HG02759 (cell line): ENCODE data around the gene MARCKS.

Experiments used
- ATAC-seq: cut with Tn5 transposase; IDR thresholded peaks from one replicate; pipeline ENCODE4 v1.9.1; 2021; ENCODE audit warnings: mild to moderate bottlenecking, moderate library complexity; ENCODE audit not compliant: unreplicated experiment

MARCKS gene

DNA sequence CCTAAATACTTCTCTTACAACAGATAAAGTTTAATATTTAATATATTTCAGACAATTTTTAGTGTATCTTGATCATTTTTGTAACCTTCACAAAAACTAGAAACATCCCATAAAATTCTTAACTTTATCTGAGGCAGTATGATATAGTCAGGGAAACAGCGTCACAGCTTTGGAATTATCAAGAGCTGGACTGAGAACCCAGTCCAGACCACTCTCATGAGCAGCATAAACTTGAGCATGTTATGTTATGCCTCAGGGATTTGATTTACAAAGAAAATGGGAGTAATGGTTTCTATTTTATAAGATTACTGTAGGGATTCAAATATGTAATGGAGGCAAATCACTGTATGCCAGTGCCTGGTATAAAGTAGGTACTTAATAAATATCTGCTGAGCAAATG lies 8.3 kb upstream of the MARCKS start:
- ATAC-seq = no peak

DNA sequence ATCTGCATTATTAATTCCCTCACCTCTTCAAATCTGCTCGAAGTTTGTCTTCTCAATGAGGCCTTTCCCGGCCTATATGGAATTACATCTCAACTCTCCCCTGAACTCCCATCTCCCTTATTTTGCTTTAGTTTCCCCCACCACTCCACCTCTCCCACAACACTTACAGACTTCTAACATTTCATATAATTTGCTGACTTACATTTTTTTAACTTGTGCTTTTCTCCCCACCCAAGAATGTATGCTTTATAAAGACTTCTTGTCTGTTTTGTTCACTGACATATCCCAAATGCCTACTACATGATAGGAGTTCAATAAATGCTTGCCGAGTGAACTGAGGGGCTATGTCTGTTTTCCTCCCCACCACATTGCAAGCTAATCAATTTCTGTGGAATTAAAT lies 3.9 kb upstream of the MARCKS start:
- ATAC-seq = no peak

DNA sequence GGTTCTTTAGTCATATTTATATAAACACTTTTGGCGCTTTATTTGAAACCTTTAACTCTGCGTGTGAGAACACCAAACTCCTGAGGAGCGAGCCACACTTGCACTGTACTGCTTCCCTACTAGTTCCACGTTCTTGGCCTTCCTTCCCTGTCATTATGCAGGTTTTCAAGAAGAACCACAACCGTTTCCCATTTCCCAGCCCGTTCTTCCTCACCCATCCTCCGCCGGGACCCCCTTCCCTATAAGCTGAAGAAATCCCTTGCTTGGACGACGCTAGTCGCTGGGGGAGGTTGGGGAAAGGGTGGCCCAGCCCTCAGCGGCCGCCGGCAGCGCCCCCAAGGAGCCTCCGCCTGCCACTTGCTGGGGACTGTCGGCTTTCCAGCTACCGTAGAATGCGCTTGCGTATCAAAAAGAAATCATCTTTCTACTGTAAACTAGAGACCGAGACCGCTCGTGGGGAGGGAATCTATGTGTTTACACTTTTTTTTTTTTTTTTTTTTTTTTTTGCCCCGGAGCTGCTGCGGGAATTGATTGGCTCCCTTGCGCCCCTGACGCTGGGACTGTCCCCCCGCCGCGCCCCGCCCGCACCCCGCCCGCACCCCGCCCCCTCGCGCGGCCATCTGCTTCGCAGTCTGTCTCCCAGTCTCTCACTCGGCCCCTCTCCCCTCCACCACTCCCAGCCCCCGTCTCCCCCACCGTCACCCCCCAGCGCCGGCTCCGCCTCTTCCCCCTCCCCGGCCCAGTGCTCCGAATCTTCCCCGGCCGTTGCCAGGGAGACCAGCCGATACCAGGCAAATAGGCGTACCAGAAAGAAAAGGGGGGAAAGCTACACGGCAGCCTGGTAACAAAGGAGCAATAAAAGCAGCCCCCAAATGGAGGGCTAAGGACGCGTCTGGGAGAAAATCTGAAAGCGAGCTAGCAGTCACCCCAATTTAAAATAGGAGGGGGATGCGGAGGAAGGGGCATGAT lies 2.3 kb upstream of the MARCKS start:
- ATAC-seq = no peak

DNA sequence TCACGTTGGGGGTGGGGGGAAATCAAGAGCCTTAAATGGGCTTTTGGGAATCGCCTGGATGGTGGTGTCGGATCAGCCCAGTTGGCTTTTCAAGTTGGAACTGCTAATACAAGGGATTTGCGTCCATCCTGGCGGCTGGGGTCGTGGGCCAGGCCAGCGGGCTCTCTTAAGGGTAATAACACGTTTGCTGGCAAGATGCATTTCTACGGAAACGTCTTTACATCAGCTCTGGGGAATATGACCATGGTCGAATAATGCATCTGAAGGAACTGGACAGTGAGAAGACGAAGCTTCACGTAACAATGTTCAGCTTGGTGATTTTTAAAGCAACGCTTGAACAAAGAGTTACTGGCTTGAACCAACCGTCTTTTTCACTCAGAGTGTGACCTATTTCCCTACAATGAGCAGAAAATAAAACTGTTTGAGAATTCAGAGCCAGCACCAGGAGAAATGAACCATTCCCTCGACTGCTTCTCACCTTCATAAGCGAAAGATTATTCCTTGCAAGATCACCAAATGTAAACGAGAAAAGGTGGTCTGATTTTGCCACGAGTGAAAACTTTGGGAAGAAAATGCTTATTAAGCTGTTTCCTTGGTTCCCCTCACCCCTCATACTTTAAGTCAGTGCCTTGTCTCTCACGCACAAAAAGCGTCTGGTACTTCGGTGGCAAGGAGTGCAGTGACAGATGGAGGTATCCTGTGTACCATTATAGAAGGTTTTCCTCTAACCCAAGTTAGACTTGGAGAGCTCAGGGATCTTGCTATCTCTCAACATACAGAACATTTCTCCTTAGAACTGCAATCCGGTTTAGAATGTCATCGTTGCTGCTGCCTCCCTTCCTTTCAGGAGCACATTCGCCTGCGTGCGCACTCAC lies 1.4 kb upstream of the MARCKS start:
- no peak for ATAC-seq

DNA sequence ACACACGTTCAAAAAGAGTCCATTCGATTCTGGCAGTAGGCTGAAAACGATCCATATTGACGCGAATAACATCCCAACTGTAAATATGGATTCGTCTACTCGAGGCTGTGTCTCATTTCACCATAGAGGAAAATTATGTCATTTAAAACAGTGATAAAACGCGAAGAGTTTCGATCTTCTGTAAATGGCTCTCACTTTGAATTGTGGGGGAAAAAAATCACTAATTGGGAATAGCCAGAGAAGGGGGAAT lies 845 bp upstream of the MARCKS start:
- ATAC-seq = no peak

DNA sequence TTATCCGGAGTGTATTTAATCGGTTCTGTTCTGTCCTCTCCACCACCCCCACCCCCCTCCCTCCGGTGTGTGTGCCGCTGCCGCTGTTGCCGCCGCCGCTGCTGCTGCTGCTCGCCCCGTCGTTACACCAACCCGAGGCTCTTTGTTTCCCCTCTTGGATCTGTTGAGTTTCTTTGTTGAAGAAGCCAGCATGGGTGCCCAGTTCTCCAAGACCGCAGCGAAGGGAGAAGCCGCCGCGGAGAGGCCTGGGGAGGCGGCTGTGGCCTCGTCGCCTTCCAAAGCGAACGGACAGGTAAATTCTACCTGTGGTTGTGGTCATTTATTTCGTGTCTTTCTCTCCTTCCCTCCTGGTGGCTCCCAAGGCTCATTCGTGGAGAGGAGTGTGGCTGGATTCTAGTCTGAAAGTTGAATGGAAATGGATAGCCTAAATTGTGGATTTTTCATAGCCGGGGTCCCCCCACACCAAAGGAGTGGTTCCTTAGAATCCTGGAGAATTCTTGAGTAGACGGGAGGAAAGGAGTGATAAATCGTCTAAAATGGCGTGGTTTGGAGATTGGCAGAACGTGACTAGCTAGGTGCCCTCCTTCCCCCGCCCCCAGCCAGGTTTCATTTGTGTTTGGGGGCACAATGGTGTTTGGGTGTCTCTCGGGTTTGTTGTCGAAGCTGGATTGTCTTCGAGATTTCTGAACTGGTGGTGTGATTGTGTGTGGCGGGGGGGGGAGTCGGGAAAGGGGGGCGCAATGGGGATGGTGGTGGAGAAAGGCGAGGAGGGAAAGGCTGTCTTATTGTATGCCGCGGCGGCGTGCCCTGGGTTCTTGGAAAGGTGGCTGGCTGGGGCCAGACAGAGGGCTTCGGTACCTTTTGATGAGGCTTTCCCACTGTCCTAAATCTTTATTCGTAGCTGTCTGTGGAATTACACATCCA lies 673 bp downstream of the MARCKS start:
- ATAC-seq = peak; percentile 0

DNA sequence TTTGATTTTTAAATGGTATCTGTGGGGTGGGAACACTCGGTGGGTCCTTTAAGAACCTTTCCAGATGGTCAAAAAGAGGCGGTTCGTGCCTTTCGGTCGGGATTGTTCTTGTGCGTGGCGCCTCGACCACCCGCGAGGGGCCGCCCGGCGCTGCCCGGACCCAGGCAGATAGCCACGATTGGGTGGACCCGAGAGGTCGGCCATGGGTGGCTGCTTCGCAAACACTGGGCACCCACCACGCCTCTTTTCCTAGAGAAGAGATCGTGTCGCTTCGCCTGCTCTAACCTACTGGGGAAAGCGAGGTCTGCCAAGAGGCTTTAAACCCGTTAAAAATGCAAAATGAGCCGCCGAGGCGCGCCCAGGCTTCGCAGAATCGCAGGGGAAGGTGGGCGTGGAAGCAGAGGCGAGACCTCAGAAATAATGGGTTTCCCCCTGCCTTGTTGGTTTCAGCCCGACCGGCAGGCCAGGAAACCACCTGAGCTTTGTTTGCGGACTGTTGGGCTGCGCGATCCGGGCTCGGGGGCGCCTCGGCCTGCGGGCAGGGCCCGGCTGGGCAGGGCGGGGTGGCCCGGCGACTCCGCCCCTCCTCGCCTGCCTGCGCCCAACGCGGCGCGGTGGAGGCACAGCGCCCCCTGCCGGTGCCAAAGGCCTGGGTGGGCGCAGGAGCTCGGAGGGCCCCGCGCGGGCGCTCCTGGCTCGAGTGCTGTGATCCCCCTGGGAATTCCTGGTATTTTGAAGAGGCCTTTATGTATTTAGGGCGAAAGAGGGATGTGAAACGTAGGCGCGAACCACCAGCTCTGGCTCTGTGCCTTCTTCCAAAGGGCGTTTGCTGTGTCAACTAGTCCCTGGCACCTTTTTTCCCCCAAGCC lies 1.6 kb downstream of the MARCKS start:
- peak; percentile 84 for ATAC-seq

DNA sequence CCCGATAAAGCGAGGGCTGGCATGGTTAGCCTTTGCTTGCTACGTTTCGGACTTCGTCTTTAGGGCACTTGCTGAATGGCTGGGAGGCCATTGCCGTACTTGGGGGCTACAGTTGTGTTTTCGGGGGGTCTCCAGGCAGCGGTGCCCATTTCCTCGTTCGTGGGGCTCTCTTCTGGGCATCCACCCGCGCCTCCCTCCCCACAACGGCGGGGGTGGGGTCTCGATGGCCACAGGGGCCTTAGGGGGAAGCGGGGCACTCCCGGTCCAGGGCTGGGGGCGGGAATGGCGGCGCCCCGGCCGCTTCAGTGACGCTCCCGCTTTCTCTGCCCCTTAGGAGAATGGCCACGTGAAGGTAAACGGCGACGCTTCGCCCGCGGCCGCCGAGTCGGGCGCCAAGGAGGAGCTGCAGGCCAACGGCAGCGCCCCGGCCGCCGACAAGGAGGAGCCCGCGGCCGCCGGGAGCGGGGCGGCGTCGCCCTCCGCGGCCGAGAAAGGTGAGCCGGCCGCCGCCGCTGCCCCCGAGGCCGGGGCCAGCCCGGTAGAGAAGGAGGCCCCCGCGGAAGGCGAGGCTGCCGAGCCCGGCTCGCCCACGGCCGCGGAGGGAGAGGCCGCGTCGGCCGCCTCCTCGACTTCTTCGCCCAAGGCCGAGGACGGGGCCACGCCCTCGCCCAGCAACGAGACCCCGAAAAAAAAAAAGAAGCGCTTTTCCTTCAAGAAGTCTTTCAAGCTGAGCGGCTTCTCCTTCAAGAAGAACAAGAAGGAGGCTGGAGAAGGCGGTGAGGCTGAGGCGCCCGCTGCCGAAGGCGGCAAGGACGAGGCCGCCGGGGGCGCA lies 2.4 kb downstream of the MARCKS start:
- ATAC-seq = no peak

DNA sequence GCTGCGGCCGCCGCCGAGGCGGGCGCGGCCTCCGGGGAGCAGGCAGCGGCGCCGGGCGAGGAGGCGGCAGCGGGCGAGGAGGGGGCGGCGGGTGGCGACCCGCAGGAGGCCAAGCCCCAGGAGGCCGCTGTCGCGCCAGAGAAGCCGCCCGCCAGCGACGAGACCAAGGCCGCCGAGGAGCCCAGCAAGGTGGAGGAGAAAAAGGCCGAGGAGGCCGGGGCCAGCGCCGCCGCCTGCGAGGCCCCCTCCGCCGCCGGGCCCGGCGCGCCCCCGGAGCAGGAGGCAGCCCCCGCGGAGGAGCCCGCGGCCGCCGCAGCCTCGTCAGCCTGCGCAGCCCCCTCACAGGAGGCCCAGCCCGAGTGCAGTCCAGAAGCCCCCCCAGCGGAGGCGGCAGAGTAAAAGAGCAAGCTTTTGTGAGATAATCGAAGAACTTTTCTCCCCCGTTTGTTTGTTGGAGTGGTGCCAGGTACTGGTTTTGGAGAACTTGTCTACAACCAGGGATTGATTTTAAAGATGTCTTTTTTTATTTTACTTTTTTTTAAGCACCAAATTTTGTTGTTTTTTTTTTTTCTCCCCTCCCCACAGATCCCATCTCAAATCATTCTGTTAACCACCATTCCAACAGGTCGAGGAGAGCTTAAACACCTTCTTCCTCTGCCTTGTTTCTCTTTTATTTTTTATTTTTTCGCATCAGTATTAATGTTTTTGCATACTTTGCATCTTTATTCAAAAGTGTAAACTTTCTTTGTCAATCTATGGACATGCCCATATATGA lies 3.2 kb downstream of the MARCKS start:
- no peak for ATAC-seq

DNA sequence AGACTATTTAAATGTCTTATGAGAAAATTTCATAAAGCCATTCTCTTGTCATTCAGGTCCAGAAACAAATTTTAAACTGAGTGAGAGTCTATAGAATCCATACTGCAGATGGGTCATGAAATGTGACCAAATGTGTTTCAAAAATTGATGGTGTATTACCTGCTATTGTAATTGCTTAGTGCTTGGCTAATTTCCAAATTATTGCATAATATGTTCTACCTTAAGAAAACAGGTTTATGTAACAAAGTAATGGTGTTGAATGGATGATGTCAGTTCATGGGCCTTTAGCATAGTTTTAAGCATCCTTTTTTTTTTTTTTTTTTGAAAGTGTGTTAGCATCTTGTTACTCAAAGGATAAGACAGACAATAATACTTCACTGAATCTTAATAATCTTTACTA lies 5.0 kb downstream of the MARCKS start:
- no peak for ATAC-seq

DNA sequence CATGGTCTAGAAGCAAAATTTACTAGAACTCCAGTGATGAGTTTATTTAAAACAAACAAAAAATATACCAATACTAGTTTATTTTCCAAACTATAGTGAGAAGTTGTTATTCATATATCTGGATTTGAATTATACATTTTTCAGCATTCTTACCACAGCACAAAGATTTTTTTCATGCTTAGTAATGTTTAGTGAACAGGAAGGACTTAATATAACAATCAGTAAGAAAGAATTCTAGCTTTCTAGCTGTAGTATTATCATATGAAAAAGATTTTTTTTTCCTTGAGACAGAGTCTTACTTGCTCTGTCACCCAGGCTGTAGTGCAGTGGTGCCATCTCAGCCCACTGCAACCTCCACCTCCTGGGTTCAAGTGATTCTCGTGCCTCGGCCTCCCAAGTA lies 13.8 kb downstream of the MARCKS start:
- ATAC-seq = no peak

DNA sequence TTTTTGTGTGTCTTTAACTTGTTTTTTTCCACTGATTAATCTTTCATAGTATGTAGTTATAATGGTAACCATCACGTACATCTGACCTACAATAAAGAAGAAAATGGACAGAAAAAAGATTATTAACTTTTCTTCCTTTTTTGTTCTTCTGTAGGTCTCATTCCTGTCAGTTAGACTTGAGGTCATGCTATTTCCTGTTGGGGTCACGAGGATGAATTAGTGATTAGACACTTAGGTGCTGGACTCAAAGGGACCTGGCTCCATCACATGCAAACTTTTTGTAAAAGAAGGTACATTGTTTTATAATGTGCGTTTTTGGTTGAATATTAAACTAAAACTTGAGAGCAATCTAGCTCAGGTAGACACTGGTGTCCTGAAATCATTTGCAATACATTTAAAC lies 14.8 kb downstream of the MARCKS start:
- no peak for ATAC-seq

DNA sequence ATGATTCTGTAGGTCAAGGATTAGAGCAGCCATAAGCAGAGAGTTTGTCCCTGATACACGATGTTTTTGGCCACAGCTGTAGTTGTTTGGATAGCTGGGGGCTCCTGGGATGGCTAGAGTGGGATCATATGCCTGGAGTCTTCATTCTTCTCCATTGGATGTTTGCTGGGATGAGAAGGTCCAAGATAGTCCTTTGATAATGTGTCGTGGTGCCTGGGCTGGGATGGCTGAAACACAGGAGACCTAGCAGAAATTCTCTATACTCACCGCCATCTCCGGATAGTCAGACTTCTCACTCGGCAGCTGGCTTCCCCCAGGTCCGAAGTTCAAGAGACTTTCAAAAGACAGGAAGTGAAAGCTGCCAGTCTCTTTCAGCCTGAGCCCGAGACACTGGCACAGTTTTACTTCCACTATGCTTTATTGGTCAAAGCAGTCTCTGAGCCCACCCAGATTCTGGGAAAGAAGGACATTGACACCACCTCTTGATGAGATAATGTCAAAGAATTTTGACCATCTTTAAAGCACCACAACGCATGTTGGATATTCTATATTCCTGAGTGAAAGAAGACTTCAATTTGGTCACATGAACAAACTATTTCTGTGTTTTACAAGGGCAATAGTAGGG lies 16.0 kb downstream of the MARCKS start:
- ATAC-seq = peak; percentile 99

DNA sequence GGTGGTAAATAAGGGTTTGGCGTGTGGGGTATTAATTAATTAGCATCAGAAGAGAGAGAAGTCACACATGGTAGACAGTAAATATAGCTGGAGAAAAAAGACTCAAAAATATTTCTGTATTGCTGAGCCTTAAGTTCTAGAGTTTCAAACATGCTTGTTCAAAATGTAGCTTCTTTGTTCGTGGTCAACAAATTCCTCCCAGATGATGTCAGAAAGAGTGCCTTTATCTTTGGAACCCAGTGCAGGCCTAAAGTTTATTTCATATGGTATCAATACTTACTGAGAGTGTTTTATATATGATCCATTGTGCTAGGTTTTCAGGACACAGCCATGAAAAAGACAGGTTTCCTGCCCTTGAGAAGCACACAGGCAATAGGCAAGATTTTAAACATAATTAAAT lies 18.3 kb downstream of the MARCKS start:
- no peak for ATAC-seq

DNA sequence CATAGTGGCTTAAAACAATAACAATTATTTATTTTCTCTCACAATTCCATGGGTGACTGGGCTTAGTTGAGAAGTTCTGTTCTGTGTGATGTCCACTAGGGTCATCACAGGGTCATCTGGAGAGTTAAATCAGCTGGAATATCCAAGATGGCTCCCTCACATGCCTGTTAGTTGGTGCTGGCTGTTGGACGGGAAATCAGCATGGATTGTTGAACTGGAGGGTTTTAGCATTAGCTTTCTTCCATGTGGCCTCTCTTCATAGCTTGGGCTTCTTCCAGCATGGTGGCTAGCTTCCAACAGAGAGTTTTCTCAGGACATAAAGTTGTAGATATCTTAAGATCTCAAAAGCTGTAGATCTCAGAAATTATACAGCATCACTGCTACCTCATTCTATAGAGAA lies 19.6 kb downstream of the MARCKS start:
- ATAC-seq = no peak

DNA sequence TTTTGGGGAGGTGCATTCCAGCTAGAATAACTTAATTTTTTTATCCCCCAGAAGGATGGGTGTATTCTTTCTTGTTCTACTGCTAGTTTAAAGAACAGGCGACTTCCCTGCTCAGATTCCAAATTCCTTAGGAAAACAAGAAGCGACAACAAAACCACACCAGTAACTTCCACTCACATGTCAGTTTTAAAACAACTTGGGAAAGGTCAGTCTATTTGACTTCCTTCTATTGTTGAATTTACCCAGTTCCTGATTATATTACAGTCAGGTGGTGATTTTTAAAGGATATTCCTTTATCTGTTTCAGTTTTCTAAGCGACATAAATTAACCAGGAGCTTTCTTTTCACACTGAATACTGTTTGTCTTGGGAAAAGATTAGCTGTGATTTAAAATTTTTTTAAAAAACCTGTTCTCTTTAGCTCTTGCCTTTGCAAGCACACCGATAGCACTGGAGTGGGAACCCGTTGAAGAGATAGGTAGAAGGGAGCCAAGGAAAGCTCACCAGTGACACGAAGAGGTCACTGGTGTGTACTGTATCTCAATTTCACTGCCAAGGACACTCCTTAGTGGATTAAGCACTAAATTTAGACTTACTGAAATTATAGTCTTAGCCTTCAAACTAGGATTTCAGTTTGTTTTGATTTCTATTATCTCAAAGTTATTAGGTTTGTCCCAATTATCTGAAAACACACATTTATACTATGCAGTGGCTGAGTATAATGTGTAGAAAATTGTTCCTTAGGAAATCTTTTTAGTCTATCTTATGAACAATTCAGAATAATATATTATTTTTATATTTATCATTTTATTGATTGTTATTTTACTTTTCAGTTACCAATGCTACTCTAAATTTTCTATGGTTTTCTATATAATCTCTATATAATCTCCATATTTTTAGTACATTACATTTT lies 22.3 kb downstream of the MARCKS start:
- ATAC-seq = peak; percentile 100

DNA sequence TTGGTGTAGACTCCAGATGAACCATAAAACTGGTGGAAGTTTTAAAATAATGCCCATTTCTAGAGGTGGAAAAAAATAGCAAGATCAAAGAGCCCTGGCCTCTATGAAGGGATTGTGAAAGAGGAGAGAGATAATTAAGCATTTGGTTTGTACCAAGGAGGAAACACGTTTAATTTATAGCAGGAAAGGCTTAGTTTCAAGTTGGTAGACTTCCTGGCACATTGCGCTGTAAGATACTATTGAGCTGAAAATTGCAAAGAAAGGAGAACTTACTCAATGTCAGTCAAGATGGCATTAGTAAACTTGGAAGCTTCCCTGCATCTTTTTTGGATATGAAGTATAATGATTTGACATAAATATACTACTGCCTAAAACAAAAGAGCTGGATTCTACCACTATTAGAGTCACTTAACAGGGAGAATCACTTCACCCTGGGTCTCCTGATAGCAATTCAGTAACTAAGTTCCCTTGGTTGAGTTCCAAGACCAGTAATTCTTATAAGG lies 24.4 kb downstream of the MARCKS start:
- no peak for ATAC-seq
